HG02840 (cell line): Measurements from ENCODE around the gene TCIRG1.

ENCODE experiments used
- ATAC-seq: cut with Tn5 transposase; IDR thresholded peaks from one replicate; pipeline ENCODE4 v1.9.1; 2021; ENCODE audit warnings: mild to moderate bottlenecking, moderate library complexity, moderate number of reproducible peaks; ENCODE audit not compliant: unreplicated experiment, low FRiP score

Gene TCIRG1

DNA sequence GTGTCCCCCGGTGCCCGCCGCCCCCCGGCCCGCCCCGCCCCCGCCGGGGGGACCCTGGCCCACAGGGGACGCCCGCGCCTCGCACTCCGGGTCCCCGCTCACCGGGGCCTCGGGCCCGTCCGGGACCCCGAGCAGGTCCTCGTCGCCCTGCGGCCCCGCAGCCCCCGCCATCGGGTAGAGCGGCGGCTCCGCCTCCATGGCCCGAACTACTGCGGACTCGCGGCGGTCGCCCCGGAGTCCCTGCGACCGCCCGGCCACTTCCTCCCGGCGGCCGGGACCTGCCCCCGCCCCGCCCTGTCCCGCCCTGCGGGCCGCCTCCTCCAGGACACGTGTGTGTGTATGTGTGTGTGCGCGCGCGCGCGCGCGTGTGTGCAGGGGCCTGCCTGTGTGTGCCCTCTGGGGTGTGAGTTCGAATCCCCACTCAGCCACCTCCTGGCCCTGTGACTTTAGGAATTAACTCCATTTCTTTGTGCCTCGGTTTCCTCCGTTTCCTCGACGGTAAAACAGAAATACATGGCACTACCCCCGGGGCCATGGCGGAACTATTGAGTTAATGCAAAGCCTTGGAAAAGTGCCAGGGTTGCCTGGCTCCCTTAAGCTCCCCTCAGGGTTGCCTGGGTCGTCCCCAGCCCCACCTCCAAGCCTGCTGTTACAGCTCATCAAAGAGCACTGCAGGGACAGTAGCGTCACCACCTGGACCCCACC lies 34.8 kb upstream of the TCIRG1 start, which contains the start of gene UNC93B1:
Gene UNC93B1 (minus strand): TSS at position 252 of the 705 bp plus-strand sequence. CDS start 54 bp downstream, at position 198.
- ATAC-seq, result peak; percentile 41

- no peak for ATAC-seq
These were observed 34.1 kb upstream of the TCIRG1 start for GRCh38 chr11:68004551-68005335.

DNA sequence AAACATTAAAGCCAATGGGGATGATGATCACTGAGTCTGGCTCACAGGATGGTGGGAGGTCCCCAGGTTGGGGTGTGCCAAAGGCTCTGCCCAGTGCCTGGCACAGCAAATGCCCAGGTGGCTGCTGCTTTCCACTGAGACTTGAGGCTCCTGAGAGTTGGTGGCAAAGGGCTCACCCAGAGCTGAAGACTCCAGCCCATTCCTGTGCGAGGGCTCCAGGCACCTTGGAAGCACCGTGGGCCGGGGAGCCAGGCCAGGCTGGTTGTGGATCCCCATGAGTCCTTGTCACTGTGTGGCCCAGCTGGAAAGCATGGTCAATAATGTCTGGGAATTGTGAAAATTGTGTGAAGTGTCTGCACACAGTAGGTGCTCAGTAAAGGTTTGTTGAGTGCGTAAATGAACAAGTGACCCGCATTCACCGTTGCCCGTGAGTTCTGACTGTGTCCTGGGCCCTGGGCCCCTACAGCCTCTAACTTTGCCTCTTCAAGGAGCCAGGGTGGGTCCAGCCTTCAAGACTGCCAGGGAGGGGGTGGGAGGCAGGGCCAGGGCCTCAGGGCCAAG lies 32.1 kb upstream of the TCIRG1 start:
- no peak for ATAC-seq

GRCh38 chr11:68007498-68008380 lies 31.1 kb upstream of the TCIRG1 start:
- no peak for ATAC-seq

DNA sequence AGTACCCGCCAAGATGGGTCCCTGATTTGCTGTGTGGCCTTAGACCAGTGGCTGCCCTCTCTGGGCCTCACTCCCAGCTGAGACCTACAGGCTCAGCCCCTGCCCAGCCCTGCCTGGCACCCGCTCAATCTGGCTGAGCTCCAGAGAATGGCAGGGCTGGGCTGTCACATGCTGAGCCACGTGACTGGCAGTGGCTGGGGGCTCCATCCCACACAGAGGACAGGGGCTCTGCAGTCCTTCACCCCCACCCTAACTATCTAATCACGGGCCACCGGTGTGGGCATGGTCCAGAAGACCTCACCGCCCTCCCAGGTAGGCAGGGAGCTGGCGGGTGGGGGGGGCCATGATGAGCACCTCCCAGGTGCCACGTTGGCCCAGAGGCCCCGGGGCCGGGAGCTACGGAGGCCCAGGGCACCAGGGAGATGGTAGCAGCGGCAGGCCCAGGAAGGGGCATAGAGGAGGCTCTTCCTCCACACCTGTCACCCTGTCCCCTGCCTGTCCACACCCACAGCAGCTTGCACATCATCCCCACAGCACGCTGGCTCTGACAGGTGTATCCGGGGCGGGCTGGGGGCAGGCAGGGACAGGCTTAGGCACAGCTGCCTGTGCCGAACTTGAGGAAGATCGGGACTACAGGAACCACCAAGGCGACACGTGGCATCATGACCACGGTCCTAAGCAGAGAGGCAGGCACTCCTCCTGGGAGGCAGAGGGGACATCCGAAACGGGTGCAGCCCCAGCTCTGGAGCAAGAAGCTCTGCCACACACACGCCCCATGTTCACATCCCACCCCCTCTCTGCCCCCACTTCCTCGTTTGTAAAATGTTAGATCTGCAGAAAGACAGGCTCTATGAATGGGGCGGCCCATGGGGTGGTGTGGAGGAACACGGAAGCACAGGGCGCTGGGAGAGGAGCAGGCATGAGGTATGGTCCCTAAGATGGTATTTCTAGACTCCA lies 30.2 kb upstream of the TCIRG1 start:
- ATAC-seq, result no peak

- ATAC-seq, result no peak
These were observed 29.3 kb upstream of the TCIRG1 start for GRCh38 chr11:68009391-68010089.

DNA sequence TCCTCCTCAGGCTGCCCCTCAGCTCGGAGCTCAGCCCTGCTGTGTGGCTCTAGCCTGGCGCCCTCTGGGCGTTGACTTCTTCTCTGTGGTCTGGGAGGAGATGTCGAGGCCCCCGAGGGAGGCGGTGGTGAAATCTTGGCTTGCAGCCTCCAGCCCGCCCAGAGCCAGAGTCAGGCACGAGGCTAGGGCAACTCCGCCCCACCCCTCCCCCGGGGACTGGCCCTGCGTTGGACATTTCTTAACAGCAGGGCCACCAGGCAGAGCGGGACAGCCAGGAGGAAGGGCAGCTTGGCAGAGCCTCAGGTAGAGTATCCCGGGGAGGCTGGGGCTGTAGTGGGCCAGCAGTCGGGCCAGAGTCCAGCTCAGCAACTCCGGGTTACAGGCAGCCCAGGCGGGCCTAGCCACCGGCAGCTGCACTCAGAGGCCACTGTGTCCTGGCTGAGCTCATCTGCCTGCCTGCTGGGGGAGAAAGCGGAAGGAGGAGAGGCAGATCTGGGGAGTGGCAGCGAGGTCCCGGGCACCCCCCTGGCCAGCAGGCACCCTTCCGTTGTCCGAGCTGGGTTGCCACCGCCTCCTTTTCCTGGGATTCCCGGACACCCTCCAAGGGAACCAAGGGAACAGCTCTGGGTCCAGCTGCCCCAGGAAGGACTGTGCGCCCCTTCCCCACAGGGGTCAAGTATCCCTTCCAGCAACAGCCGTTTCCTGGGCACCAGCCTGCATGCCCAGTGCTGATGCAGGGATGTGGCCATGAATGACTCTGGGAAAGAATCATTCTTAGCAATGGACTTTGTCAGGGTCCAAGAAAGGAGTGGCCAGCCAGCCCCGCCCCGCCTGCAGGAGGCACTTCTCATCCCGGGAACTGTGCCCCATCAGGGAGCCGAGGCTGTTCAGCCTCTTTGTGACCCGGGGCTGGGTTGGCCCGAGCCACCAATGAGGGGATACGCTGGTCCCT lies 28.5 kb upstream of the TCIRG1 start, which contains the start of gene ALDH3B1:
Gene ALDH3B1 (plus strand): TSS at position 238 of the 952 bp plus-strand sequence. CDS start 4,971 bp downstream, outside the sequence.
- no peak for ATAC-seq

GRCh38 chr11:68011051-68011943 lies 27.5 kb upstream of the TCIRG1 start:
- no peak for ATAC-seq

- ATAC-seq, result no peak
These were observed 26.6 kb upstream of the TCIRG1 start for GRCh38 chr11:68012044-68012842.

GRCh38 chr11:68012843-68013610 lies 25.8 kb upstream of the TCIRG1 start:
- no peak for ATAC-seq

DNA sequence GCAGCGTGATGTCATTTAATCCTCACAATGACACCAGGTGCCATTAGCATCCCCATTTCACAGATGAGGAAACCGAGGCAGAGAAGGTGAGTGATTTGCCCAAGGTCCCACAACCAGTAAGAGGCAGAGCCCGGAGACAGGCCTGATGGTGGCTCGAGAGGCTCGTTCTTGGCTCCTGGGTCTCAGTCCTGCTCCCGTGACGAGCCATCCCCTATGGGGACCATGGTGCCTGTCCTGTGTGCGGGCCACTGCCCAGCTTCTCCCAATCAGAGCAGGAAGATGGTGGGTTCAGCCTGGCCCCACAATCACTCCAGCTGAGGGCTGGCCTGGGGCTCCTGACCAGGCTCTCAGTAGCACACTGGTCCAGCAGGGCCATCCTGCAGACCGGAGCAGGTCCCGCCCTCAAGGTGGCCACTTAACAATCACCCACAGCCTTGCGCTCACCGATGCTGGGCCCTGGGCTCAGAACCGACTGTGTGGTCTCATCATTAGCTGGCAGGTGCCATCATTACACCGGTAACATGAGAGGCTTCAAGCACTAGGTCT lies 25.1 kb upstream of the TCIRG1 start:
- ATAC-seq, result no peak

- ATAC-seq, result no peak
These were observed 24.5 kb upstream of the TCIRG1 start for GRCh38 chr11:68014157-68014946.

DNA sequence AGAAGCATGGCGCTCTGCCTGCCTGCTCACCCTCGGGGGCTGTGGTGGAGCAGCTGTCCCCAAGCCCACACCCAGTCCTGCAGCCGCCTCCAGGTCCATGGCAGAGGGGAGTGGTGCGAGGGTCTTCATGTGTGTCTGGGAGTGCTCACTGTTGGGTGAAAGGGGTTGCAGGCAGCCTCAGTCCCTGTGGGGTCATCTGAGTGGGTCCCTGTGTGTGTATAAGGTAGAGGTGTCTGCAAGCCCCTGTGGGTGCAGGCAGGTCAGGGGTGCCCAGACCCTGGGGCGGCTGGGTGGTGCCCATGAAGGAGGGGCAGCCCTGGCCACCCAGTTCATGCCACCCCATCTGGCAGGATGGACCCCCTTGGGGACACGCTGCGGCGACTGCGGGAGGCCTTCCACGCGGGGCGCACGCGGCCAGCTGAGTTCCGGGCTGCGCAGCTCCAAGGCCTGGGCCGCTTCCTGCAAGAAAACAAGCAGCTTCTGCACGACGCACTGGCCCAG lies 23.8 kb upstream of the TCIRG1 start:
- ATAC-seq, result no peak

GRCh38 chr11:68015467-68015866 lies 23.4 kb upstream of the TCIRG1 start:
- no peak for ATAC-seq
